Measurements from ENCODE around the gene STPG3.

Gene STPG3

GRCh38 chr9:137270929-137271695 lies 20.0 kb downstream of the STPG3 start:
- no peak for DNase-seq (ENCODE audit: low read depth)
- no peak for TF ChIP-seq CTCF (IDR thresholded peaks at IDR 0.05; ENCODE audit: insufficient read depth, low read depth, low read length, missing control alignments)
- no peak overlapping the region for H3K4me3 ChIP-seq (ENCODE audit: low read depth, low read length)

GRCh38 chr9:137271696-137272076 lies 20.6 kb downstream of the STPG3 start:
- TF ChIP-seq CTCF (IDR thresholded peaks at IDR 0.05; ENCODE audit: insufficient read depth, low read depth, low read length, missing control alignments), result no peak
- no peak for DNase-seq (ENCODE audit: low read depth)
- no peak overlapping the region for H3K4me3 ChIP-seq (ENCODE audit: low read depth, low read length)

GRCh38 chr9:137272241-137273094 lies 21.4 kb downstream of the STPG3 start:
- no peak for TF ChIP-seq CTCF (IDR thresholded peaks at IDR 0.05; ENCODE audit: insufficient read depth, low read depth, low read length, missing control alignments)
- no peak overlapping the region for H3K4me3 ChIP-seq (ENCODE audit: low read depth, low read length)
- no peak for DNase-seq (ENCODE audit: low read depth)

GRCh38 chr9:137273095-137273490 lies 22.0 kb downstream of the STPG3 start:
- no peak for TF ChIP-seq CTCF (IDR thresholded peaks at IDR 0.05; ENCODE audit: insufficient read depth, low read depth, low read length, missing control alignments)
- no peak overlapping the region for H3K4me3 ChIP-seq (ENCODE audit: low read depth, low read length)
- no peak for DNase-seq (ENCODE audit: low read depth)

- no peak for TF ChIP-seq CTCF (IDR thresholded peaks at IDR 0.05; ENCODE audit: insufficient read depth, low read depth, low read length, missing control alignments)
- no peak for DNase-seq (ENCODE audit: low read depth)
- H3K4me3 ChIP-seq (ENCODE audit: low read depth, low read length), result no peak overlapping the region
Measured at GRCh38 chr9:137273611-137274320, 22.7 kb downstream of the STPG3 start.

- no peak overlapping the region for H3K4me3 ChIP-seq (ENCODE audit: low read depth, low read length)
- no peak for TF ChIP-seq CTCF (IDR thresholded peaks at IDR 0.05; ENCODE audit: insufficient read depth, low read depth, low read length, missing control alignments)
- DNase-seq (ENCODE audit: low read depth), result no peak
Measured at GRCh38 chr9:137275203-137275587, 24.1 kb downstream of the STPG3 start.
